H9 (cell line): ENCODE measurements around the gene SLC45A1. TPM values are rescaled to one million over a fixed set of nuclear protein-coding genes. Genes with fewer than 3 reads are reported as not detected.

ENCODE experiments used
- DNase-seq: peaks from one replicate; pipeline ENCODE4 v3.0.0-alpha.2; 2017
- H2AFZ ChIP-seq: one replicate; pipeline ENCODE4 v1.6.1; 2013; ENCODE audit warnings: mild to moderate bottlenecking, low read length, control low read depth, moderate library complexity
- H2AK5ac ChIP-seq: 2 replicates; pipeline ENCODE4 v1.6.1; 2013; ENCODE audit warnings: low read length, control low read depth, mixed read lengths; ENCODE audit not compliant: insufficient read length
- H2BK120ac ChIP-seq: one replicate; pipeline ENCODE4 v1.6.1; 2013; ENCODE audit warnings: low read depth, mild to moderate bottlenecking, low read length, control low read depth, inconsistent platforms; ENCODE audit not compliant: poor library complexity, severe bottlenecking
- H2BK12ac ChIP-seq: 2 replicates; pipeline ENCODE4 v1.6.1; 2013; ENCODE audit warnings: low read length, control low read depth, mixed read lengths, low read depth; ENCODE audit not compliant: insufficient read length
- H2BK15ac ChIP-seq: 2 replicates; pipeline ENCODE4 v1.6.1; 2013; ENCODE audit warnings: low read depth, low read length, control low read depth
- H2BK20ac ChIP-seq: one replicate; pipeline ENCODE4 v1.6.1; 2013; ENCODE audit warnings: low read depth, mild to moderate bottlenecking, low read length, control low read depth, inconsistent platforms; ENCODE audit not compliant: poor library complexity, severe bottlenecking
- H2BK5ac ChIP-seq: 2 replicates; pipeline ENCODE4 v1.6.1; 2013; ENCODE audit warnings: low read length, control low read depth, mixed read lengths; ENCODE audit not compliant: insufficient read length
- H3K14ac ChIP-seq: 2 replicates; pipeline ENCODE4 v1.6.1; 2013; ENCODE audit warnings: low read length, control low read depth; ENCODE audit not compliant: insufficient read depth
- H3K18ac ChIP-seq: 2 replicates; pipeline ENCODE4 v1.6.1; 2013; ENCODE audit warnings: low read depth, mild to moderate bottlenecking, mixed read lengths, low read length, control low read depth; ENCODE audit not compliant: insufficient read length
- H3K23ac ChIP-seq: 2 replicates; pipeline ENCODE4 v1.6.1; 2013; ENCODE audit warnings: low read length, control low read depth, mixed read lengths, low read depth; ENCODE audit not compliant: insufficient read length
- H3K23me2 ChIP-seq: 2 replicates; pipeline ENCODE4 v1.6.1; 2013; ENCODE audit warnings: low read depth, mild to moderate bottlenecking, mixed read lengths, low read length, control low read depth; ENCODE audit not compliant: insufficient read length, poor library complexity, severe bottlenecking
- H3K27ac ChIP-seq: 2 replicates; pipeline ENCODE4 v1.5.1; 2013; ENCODE audit warnings: low read length, control low read depth, mixed read lengths, low read depth; ENCODE audit not compliant: insufficient read length
- H3K27me3 ChIP-seq: 2 replicates; pipeline ENCODE4 v1.6.1; 2013; ENCODE audit warnings: low read length, control low read depth, inconsistent platforms; ENCODE audit not compliant: insufficient read depth
- H3K4ac ChIP-seq: 2 replicates; pipeline ENCODE4 v1.6.1; 2013; ENCODE audit warnings: low read depth, mild to moderate bottlenecking, control low read depth, inconsistent platforms, low read length, moderate library complexity
- H3K4me1 ChIP-seq: 2 replicates; pipeline ENCODE4 v1.6.1; 2013; ENCODE audit warnings: low read length, control low read depth, inconsistent platforms; ENCODE audit not compliant: insufficient read depth
- H3K4me2 ChIP-seq: 2 replicates; pipeline ENCODE4 v1.6.1; 2013; ENCODE audit warnings: low read length, control low read depth, mixed read lengths; ENCODE audit not compliant: insufficient read length, insufficient read depth
- H3K56ac ChIP-seq: 2 replicates; pipeline ENCODE4 v1.6.1; 2013; ENCODE audit warnings: low read depth, mild to moderate bottlenecking, mixed read lengths, low read length, control low read depth; ENCODE audit not compliant: insufficient read length
- H3K79me1 ChIP-seq: 2 replicates; pipeline ENCODE4 v1.6.1; 2013; ENCODE audit warnings: low read depth, mild to moderate bottlenecking, moderate library complexity, low read length, control low read depth, inconsistent platforms; ENCODE audit not compliant: insufficient read depth, poor library complexity, severe bottlenecking
- H3K79me2 ChIP-seq: 2 replicates; pipeline ENCODE4 v1.6.1; 2013; ENCODE audit warnings: low read length, control low read depth, inconsistent platforms; ENCODE audit not compliant: insufficient read depth
- H3K9ac ChIP-seq: 2 replicates; pipeline ENCODE4 v1.6.1; 2013; ENCODE audit warnings: low read length, control low read depth, mixed read lengths; ENCODE audit not compliant: insufficient read length; ENCODE audit errors: extremely low read depth
- H3K9me3 ChIP-seq: one replicate; pipeline ENCODE4 v1.6.1; 2013; ENCODE audit warnings: low read depth, low read length, inconsistent platforms; ENCODE audit not compliant: control insufficient read depth
- H3T11ph ChIP-seq: one replicate; pipeline ENCODE4 v1.6.1; 2013; ENCODE audit warnings: mild to moderate bottlenecking, low read length, control low read depth, inconsistent platforms
- H4K20me1 ChIP-seq: one replicate; pipeline ENCODE4 v1.6.1; 2013; ENCODE audit not compliant: control insufficient read depth, insufficient read length, insufficient read depth
- H4K5ac ChIP-seq: 2 replicates; pipeline ENCODE4 v1.6.1; 2013; ENCODE audit warnings: low read depth, mild to moderate bottlenecking, mixed read lengths, low read length, control low read depth; ENCODE audit not compliant: insufficient read length
- H4K8ac ChIP-seq: replicated peaks from 2 replicates; pipeline ENCODE4 v1.6.1; 2013; ENCODE audit warnings: low read length, control low read depth, mixed read lengths, low read depth; ENCODE audit not compliant: insufficient read length
- H4K91ac ChIP-seq: 2 replicates; pipeline ENCODE4 v1.6.1; 2013; ENCODE audit warnings: low read depth, mild to moderate bottlenecking, moderate library complexity, mixed read lengths, low read length, control low read depth; ENCODE audit not compliant: insufficient read length
- H3K27ac Mint-ChIP-seq, 3 experiments: 2 replicates in 2 of 3; 3 replicates in 1 of 3; pipeline ENCODE4 v1.8.0; 2020 to 2021; ENCODE audit warnings: mixed read lengths in 3 of 3, mild to moderate bottlenecking in 1 of 3, moderate library complexity in 1 of 3
- H3K27me3 Mint-ChIP-seq: 2 replicates; pipeline ENCODE4 v1.8.0; 2021; ENCODE audit warnings: low read depth, mild to moderate bottlenecking, moderate library complexity, mixed read lengths
- H3K36me3 Mint-ChIP-seq, 3 experiments: 2 replicates in 2 of 3; 3 replicates in 1 of 3; pipeline ENCODE4 v1.8.0; 2020 to 2021; ENCODE audit warnings: low read depth in 3 of 3, mixed read lengths in 3 of 3; ENCODE audit not compliant: insufficient read depth in 1 of 3
- H3K4me1 Mint-ChIP-seq, 2 experiments: 2 replicates each; pipeline ENCODE4 v1.8.0; 2020; ENCODE audit warnings: mixed read lengths in 2 of 2
- H3K4me3 Mint-ChIP-seq, 2 experiments: 2 replicates in 1 of 2; 3 replicates in 1 of 2; pipeline ENCODE4 v1.8.0; 2020 to 2021; ENCODE audit warnings: mild to moderate bottlenecking in 2 of 2, mixed read lengths in 2 of 2, moderate library complexity in 1 of 2
- H3K9me3 Mint-ChIP-seq, 2 experiments: 2 replicates in 1 of 2; 3 replicates in 1 of 2; pipeline ENCODE4 v1.8.0; 2020; ENCODE audit warnings: mild to moderate bottlenecking in 2 of 2, mixed read lengths in 2 of 2, moderate library complexity in 1 of 2
- WGBS: extraction: QIAGEN DNeasy Blood & Tissue Kit; methylation state at CpG from one replicate; pipeline ENCODE4 v1.1.7; 2013; ENCODE audit warnings: missing lambda C conversion rate, low lambda C conversion rate, mixed read lengths; ENCODE audit not compliant: insufficient read length; ENCODE audit errors: extremely low coverage; 5-methylcytosine and 5-hydroxymethylcytosine counted together
- total RNA-seq: library from RNA; stranded (reverse); gene quantifications from 2 replicates; pipeline ENCODE4 v1.2.1, GENCODE V29; 2021
- TF ChIP-seq, protein P1 (sequence below): fragments of 200-600 bp; sonication (generic); conservative IDR thresholded peaks from 3 replicates; pipeline ENCODE4 v1.8.0; 2021; ENCODE audit warnings: antibody characterized with exemption, mild to moderate bottlenecking

The SLC45A1 gene
- total RNA-seq, 1 experiment from 2014 or later: 0.63 TPM

DNA sequence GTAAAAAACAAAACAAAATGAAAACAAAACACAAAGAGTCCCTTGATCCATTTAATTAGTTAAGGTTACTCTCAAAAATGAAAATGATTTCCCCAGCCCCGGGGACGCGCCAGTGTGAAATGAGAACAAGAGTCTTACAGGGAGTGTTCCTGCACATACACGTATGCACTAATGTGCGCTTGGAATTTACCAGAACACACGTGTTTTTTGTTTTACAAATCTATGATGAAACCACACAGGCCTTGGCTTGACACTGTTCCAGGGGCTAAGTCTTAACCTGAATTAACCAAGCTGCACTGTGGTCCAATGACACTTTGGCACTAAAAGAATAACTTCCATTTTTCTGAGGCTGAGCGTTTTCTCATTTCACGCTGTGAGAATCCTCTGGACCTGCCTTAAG lies 63.7 kb downstream of the SLC45A1 start:
- Mint-ChIP-seq H3K27ac (no peak overlapping the region; a peak in 2 of 7 replicates), H3K4me1 (peaks cover 64 to 67% of the 10 kb centered on the region in 2 experiments), H3K9me3 (no peaks in the 10 kb centered on the region), H3K4me3 (no peak overlapping the region), H3K27me3 (no peaks in the 10 kb centered on the region), H3K36me3 (peaks cover 5 to 12% (median 5%) of the 10 kb centered on the region in 3 experiments; a peak in 5 of 7 replicates)
- H4K20me1 ChIP-seq: no peaks in the 10 kb centered on the region
- H2BK120ac ChIP-seq: no peak overlapping the region
- no peak overlapping the region for H3K4me2 ChIP-seq
- no peak for DNase-seq
- H3K79me1 ChIP-seq: peaks cover 9% of the 10 kb centered on the region
- no peak overlapping the region for H4K91ac ChIP-seq
- H2BK15ac ChIP-seq: no peak overlapping the region
- H3K9ac ChIP-seq: no peak overlapping the region
- TF ChIP-seq, protein P1, sequence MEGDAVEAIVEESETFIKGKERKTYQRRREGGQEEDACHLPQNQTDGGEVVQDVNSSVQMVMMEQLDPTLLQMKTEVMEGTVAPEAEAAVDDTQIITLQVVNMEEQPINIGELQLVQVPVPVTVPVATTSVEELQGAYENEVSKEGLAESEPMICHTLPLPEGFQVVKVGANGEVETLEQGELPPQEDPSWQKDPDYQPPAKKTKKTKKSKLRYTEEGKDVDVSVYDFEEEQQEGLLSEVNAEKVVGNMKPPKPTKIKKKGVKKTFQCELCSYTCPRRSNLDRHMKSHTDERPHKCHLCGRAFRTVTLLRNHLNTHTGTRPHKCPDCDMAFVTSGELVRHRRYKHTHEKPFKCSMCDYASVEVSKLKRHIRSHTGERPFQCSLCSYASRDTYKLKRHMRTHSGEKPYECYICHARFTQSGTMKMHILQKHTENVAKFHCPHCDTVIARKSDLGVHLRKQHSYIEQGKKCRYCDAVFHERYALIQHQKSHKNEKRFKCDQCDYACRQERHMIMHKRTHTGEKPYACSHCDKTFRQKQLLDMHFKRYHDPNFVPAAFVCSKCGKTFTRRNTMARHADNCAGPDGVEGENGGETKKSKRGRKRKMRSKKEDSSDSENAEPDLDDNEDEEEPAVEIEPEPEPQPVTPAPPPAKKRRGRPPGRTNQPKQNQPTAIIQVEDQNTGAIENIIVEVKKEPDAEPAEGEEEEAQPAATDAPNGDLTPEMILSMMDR: no peak
- WGBS: no CpG with 5 or more reads among the region's 8 CpGs
- no peak overlapping the region for H2BK12ac ChIP-seq
- H3K27ac ChIP-seq: no peak overlapping the region
- no peak overlapping the region for H3K18ac ChIP-seq
- H3K14ac ChIP-seq: no peak overlapping the region
- no peaks in the 10 kb centered on the region for H3K23me2 ChIP-seq
- H3K79me2 ChIP-seq: no peaks in the 10 kb centered on the region; the same call in 1 of the 2 replicates
- no peak overlapping the region for H2AFZ ChIP-seq
- no peak overlapping the region for H2BK5ac ChIP-seq
- no peak overlapping the region for H4K8ac ChIP-seq
- no peak overlapping the region for H2AK5ac ChIP-seq
- H2BK20ac ChIP-seq: no peak overlapping the region
- no peaks in the 10 kb centered on the region for H3K9me3 ChIP-seq
- H3K4ac ChIP-seq: no peak overlapping the region
- no peak overlapping the region for H3T11ph ChIP-seq
- no peaks in the 10 kb centered on the region for H3K27me3 ChIP-seq
- H3K4me1 ChIP-seq: no peaks in the 10 kb centered on the region; the same call in 1 of the 2 replicates
- no peak overlapping the region for H4K5ac ChIP-seq
- no peak overlapping the region for H3K56ac ChIP-seq
- H3K23ac ChIP-seq: no peak overlapping the region
